A549 treated with DMSO at 1 μM for 4 hours (cell line): ENCODE data around the gene EML6. TPM values are rescaled to one million over a fixed set of nuclear protein-coding genes. Genes with fewer than 3 reads are reported as not detected.

Experiments used
- total RNA-seq: library from RNA; stranded (reverse); fragments of 200-300 nt; extraction: Qiagen RNA extraction; gene quantifications from 5 replicates; pipeline ENCODE4 v1.2.3, GENCODE V29; 2022; ENCODE audit warnings: low read depth

The EML6 gene
- 1.3 to 1.8 TPM (median 1.5 TPM) in 5 replicates for total RNA-seq

GRCh38 chr2:54723131-54723995, at the start of gene EML6:
TSS of gene EML6 (plus strand) at chr2:54723662. CDS start at chr2:54725062, 1,400 bp downstream.

